A549 (cell line): Measurements from ENCODE around the gene PEX26. TPM values are rescaled to one million over a fixed set of nuclear protein-coding genes. Genes with fewer than 3 reads are reported as not detected.

Experiments
- ATAC-seq, 2 experiments: fragments of 200-7000 bp in 1 of 2; fragments of >200 bp in 1 of 2; cut with Nextera tagmentation in 1 of 2; cut with Tn5 transposase in 1 of 2; 3 replicates each; pipeline versions ENCODE4 v1.8.0 to v1.9.1; 2018 to 2020; ENCODE audit warnings: mild to moderate bottlenecking in 1 of 2, moderate library complexity in 1 of 2
- CTCF ChIA-PET: fragments of 300-600 bp; sonication (Branson Sonifier 250); formaldehyde crosslinking; extraction: SDS; loops from one replicate; lab custom pipeline; 2021; ENCODE audit warnings: antibody characterized with exemption, inconsistent platforms; lab: Yijun Ruan, JAX
- POLR2A ChIA-PET: fragments of 350-600 bp; formaldehyde crosslinking; extraction: SDS; loops from one replicate; lab custom pipeline; 2021; ENCODE audit warnings: antibody characterized with exemption, inconsistent platforms; lab: Yijun Ruan, JAX
- DNase-seq, 2 experiments: peaks; one replicate each; pipeline versions ENCODE4 v3.0.0 to v3.0.0-alpha.2; 2011 to 2016; ENCODE audit warnings: low read depth in 1 of 2, low spot score in 1 of 2
- FAIRE-seq: peaks from 2 replicates; lab custom pipeline; 2011; peaks lifted over from hg19 to GRCh38; lab: Jason Lieb, UNC
- H3K27ac ChIP-seq, 2 experiments: fragments of >200 bp; sonication (Bioruptor Twin); formaldehyde crosslinking; 3 replicates each; pipeline ENCODE4 v1.5.1; 2016 to 2017
- H3K4me1 ChIP-seq: fragments of >200 bp; sonication (Bioruptor Twin); formaldehyde crosslinking; 3 replicates; pipeline ENCODE4 v1.6.1; 2016
- H3K4me2 ChIP-seq: fragments of >200 bp; sonication (Bioruptor Twin); formaldehyde crosslinking; 3 replicates; pipeline ENCODE4 v1.6.1; 2016
- H3K4me3 ChIP-seq: fragments of >200 bp; sonication (Bioruptor Twin); formaldehyde crosslinking; 3 replicates; pipeline ENCODE4 v1.5.1; 2016
- H3K9me3 ChIP-seq: fragments of >200 bp; sonication (Bioruptor Twin); formaldehyde crosslinking; 3 replicates; pipeline ENCODE4 v1.6.1; 2016
- ATOH8 ChIP-seq: fragments of 250-450 bp; sonication (Bioruptor Pico); IDR thresholded peaks from 2 replicates; pipeline ENCODE4 v1.5.0; 2020; ENCODE audit warnings: low read depth, mild to moderate bottlenecking, moderate library complexity
- CHD4 ChIP-seq: fragments of 200-600 bp; sonication (generic); IDR thresholded peaks from 2 replicates; pipeline ENCODE4 v1.6.1; 2016; ENCODE audit warnings: antibody characterized with exemption, mild to moderate bottlenecking, borderline replicate concordance
- EHF ChIP-seq: fragments of 250-450 bp; sonication (Bioruptor Pico); IDR thresholded peaks from 2 replicates; pipeline ENCODE4 v1.5.0; 2020; ENCODE audit warnings: mild to moderate bottlenecking
- HMGXB4 ChIP-seq: fragments of 250-450 bp; sonication (Bioruptor Pico); IDR thresholded peaks from 2 replicates; pipeline ENCODE4 v1.5.0; 2021; ENCODE audit warnings: mild to moderate bottlenecking, moderate library complexity, borderline replicate concordance
- HOXB5 ChIP-seq: fragments of 250-450 bp; sonication (Bioruptor Pico); IDR thresholded peaks from 2 replicates; pipeline ENCODE4 v1.5.0; 2020; ENCODE audit warnings: mild to moderate bottlenecking, moderate library complexity
- MAFK ChIP-seq: fragments of 450-650 bp; IDR thresholded peaks from 2 replicates; pipeline ENCODE4 v1.6.1; 2014; ENCODE audit not compliant: partially characterized antibody
- MYC ChIP-seq: IDR thresholded peaks from 2 replicates; pipeline ENCODE4 v1.6.1; 2012; ENCODE audit warnings: mild to moderate bottlenecking, inconsistent platforms, low read length, improper control_type of control experiment, borderline replicate concordance
- PHF8 ChIP-seq: fragments of 200-600 bp; sonication (generic); IDR thresholded peaks from 2 replicates; pipeline ENCODE4 v1.6.1; 2016; ENCODE audit warnings: low read depth, mild to moderate bottlenecking, antibody characterized with exemption, moderate library complexity, borderline replicate concordance
- ZNF302 ChIP-seq: fragments of 250-450 bp; sonication (Bioruptor Pico); IDR thresholded peaks from 2 replicates; pipeline ENCODE4 v1.9.0; 2021; ENCODE audit warnings: inconsistent platforms, mild to moderate bottlenecking, moderate library complexity
- WGBS: methylation state at CpG from one replicate; pipeline ENCODE4 v1.1.6; 2017; ENCODE audit errors: missing lambda C conversion rate; 5-methylcytosine and 5-hydroxymethylcytosine counted together
- polyA plus RNA-seq, 4 experiments: library from polyadenylated mRNA; depleted of rRNA in 3 of 4; stranded (reverse); fragments of >200 nt; fragmentation: RNase III in 1 of 4; extraction: RNeasy Plus Mini Kit Qiagen cat#74134 plus additional on column Dnase treatment in 1 of 4; gene quantifications; 2 replicates in 3 of 4; 3 replicates in 1 of 4; pipeline ENCODE4 v1.2.3, GENCODE V29; 2011 to 2017
- small RNA-seq, 6 experiments: library from RNA; depleted of rRNA; stranded (forward); fragments of <200 nt; gene quantifications; one replicate each; pipeline ENCODE3, GENCODE V24; 2012
- TF ChIP-seq, protein P1 (sequence below): fragments of >200 bp; sonication (Bioruptor Twin); formaldehyde crosslinking; IDR thresholded peaks from 3 replicates; pipeline ENCODE4 v1.5.1; 2016
- TF ChIP-seq, protein P2 (sequence below): IDR thresholded peaks from 2 replicates; pipeline ENCODE4 v1.6.1; 2012; ENCODE audit warnings: low read depth, borderline replicate concordance
- TF ChIP-seq, protein P3 (sequence below): fragments of 450-650 bp; IDR thresholded peaks from 2 replicates; pipeline ENCODE4 v1.6.1; 2014; ENCODE audit warnings: antibody characterized with exemption

PEX26 gene
- polyA plus RNA-seq, 2 of the 4 experiments (the other 2 are of a cell fraction), result 11.8 to 12.4 TPM

DNA sequence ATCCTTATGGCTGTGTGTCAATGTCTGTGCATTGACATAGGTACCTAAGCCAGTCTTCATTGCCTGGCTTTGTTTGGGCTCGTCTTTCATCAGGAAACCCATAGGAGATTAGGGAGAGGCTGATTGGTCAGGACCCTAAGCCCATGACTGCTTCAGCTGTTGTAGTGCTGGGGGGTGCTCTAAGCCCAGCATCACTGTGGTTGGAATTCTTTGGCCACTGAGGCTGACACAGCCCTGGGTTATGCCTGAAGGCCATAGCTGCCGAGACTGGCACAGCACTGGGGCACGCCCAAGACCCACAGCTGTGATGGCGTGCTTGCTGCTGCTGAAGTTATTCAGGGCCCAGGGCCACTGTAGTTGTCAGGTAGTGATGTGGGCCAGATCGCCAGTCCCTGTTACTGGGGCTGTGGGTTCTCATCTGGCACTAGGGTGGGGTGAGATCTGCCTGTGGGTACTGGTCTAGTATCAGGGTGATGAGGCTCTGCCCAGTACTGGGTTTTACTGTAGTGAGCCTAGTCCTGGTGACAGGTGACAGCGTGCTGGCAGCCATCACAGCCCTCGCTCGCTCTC, 77.1 kb downstream of the PEX26 start:
- Histone ChIP-seq H3K4me3 (no peak overlapping the region), H3K4me2 (no peak overlapping the region), H3K27ac (no peak overlapping the region), H3K9me3 (no peaks in the 10 kb centered on the region), H3K4me1 (no peaks in the 10 kb centered on the region)
- FAIRE-seq (no peak), ATAC-seq (no peak), DNase-seq (no peak)
- WGBS, result 100% methylated on average over 4 of the region's 8 CpGs
- ChIA-PET POLR2A (no interaction called here), CTCF (no interaction called here)
- TF ChIP-seq MYC (no peak), HOXB5 (CRISPR knock-in tag) (no peak), ZNF302 (CRISPR knock-in tag) (no peak), HMGXB4 (CRISPR knock-in tag) (no peak), MAFK (no peak), ATOH8 (no peak), CHD4 (no peak), PHF8 (no peak), EHF (CRISPR knock-in tag) (no peak)
- TF ChIP-seq, protein P1, sequence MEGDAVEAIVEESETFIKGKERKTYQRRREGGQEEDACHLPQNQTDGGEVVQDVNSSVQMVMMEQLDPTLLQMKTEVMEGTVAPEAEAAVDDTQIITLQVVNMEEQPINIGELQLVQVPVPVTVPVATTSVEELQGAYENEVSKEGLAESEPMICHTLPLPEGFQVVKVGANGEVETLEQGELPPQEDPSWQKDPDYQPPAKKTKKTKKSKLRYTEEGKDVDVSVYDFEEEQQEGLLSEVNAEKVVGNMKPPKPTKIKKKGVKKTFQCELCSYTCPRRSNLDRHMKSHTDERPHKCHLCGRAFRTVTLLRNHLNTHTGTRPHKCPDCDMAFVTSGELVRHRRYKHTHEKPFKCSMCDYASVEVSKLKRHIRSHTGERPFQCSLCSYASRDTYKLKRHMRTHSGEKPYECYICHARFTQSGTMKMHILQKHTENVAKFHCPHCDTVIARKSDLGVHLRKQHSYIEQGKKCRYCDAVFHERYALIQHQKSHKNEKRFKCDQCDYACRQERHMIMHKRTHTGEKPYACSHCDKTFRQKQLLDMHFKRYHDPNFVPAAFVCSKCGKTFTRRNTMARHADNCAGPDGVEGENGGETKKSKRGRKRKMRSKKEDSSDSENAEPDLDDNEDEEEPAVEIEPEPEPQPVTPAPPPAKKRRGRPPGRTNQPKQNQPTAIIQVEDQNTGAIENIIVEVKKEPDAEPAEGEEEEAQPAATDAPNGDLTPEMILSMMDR, result no peak
- TF ChIP-seq, protein P2, sequence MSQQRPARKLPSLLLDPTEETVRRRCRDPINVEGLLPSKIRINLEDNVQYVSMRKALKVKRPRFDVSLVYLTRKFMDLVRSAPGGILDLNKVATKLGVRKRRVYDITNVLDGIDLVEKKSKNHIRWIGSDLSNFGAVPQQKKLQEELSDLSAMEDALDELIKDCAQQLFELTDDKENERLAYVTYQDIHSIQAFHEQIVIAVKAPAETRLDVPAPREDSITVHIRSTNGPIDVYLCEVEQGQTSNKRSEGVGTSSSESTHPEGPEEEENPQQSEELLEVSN, result no peak
- TF ChIP-seq, protein P3, sequence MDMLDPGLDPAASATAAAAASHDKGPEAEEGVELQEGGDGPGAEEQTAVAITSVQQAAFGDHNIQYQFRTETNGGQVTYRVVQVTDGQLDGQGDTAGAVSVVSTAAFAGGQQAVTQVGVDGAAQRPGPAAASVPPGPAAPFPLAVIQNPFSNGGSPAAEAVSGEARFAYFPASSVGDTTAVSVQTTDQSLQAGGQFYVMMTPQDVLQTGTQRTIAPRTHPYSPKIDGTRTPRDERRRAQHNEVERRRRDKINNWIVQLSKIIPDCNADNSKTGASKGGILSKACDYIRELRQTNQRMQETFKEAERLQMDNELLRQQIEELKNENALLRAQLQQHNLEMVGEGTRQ, result no peak

Small RNAs within 50 kb of the gene (small RNA-seq; reads per million reads assigned to genes)
- 0 reads per million in 6 experiments for gene AC016027.5

Other genes starting within 250 kb of the PEX26 start
- 18.7 and 20.5 TPM in 2 replicates for gene MICAL3, start 53.4 kb upstream of the PEX26 start, polyA plus RNA-seq (2011; rRNA removed)
- gene MICAL3, start 53.4 kb upstream of the PEX26 start, polyA plus RNA-seq (2017; fragmentation: RNase III; extraction: RNeasy Plus Mini Kit Qiagen cat#74134 plus additional on column Dnase treatment), result 30.1 to 35.1 TPM (median 30.3 TPM) in 3 replicates
- 0.66 and 0.90 TPM in 2 replicates for gene TUBA8, start 32.8 kb downstream of the PEX26 start, polyA plus RNA-seq (2011; rRNA removed)
- 0.13 to 0.41 TPM in 2 of 3 replicates, not detected in the other for gene TUBA8, start 32.8 kb downstream of the PEX26 start, polyA plus RNA-seq (2017; fragmentation: RNase III; extraction: RNeasy Plus Mini Kit Qiagen cat#74134 plus additional on column Dnase treatment)
- gene USP18, start 72.2 kb downstream of the PEX26 start, polyA plus RNA-seq (2011; rRNA removed), result 9.7 and 11.7 TPM in 2 replicates
- gene USP18, start 72.2 kb downstream of the PEX26 start, polyA plus RNA-seq (2017; fragmentation: RNase III; extraction: RNeasy Plus Mini Kit Qiagen cat#74134 plus additional on column Dnase treatment), result 4.7 to 5.9 TPM (median 5.7 TPM) in 3 replicates